H1 (cell line): Measurements from ENCODE around the gene CREB3L1. TPM values are rescaled to one million over a fixed set of nuclear protein-coding genes. Genes with fewer than 3 reads are reported as not detected.

ENCODE experiments used
- ATF3 ChIP-seq: IDR thresholded peaks from 2 replicates; pipeline ENCODE4 v1.6.1; 2011; ENCODE audit warnings: low read depth, mild to moderate bottlenecking, low read length; ENCODE audit not compliant: insufficient read depth
- CEBPB ChIP-seq: IDR thresholded peaks from 2 replicates; pipeline ENCODE4 v1.6.1; 2012; ENCODE audit warnings: low read depth, low read length
- POLR2A ChIP-seq, 2 experiments: IDR thresholded peaks; 1 replicate in 1 of 2; 2 replicates in 1 of 2; pipeline ENCODE4 v1.6.1; 2011; ENCODE audit warnings: low read depth in 2 of 2, low read length in 2 of 2, mild to moderate bottlenecking in 2 of 2; ENCODE audit errors: control extremely low read depth in 1 of 2
- RFX5 ChIP-seq: IDR thresholded peaks from 2 replicates; pipeline ENCODE4 v1.6.1; 2011; ENCODE audit warnings: low read depth, low read length, improper control_type of control experiment, borderline replicate concordance
- SIN3A ChIP-seq, 2 experiments: IDR thresholded peaks in 1 of 2; conservative IDR thresholded peaks in 1 of 2; 2 replicates each; pipeline ENCODE4 v1.6.1; 2011 to 2012; ENCODE audit warnings: low read length in 2 of 2, improper control_type of control experiment in 1 of 2, low read depth in 1 of 2, mild to moderate bottlenecking in 1 of 2
- SIRT6 ChIP-seq: IDR thresholded peaks from one replicate; pipeline ENCODE4 v1.7.1; 2012; ENCODE audit warnings: low read length, inconsistent platforms
- SP4 ChIP-seq: IDR thresholded peaks from 2 replicates; pipeline ENCODE4 v1.6.1; 2012; ENCODE audit warnings: low read length, inconsistent platforms
- polyA plus RNA-seq, 7 experiments: library from polyadenylated mRNA; depleted of rRNA in 3 of 7; stranded (reverse) in 5 of 7; unstranded in 2 of 7; fragments of >200 nt in 5 of 7; fragments of 200-250 nt in 2 of 7; gene quantifications; 1 replicate in 5 of 7; 2 replicates in 1 of 7; 4 replicates in 1 of 7; pipeline versions ENCODE4 v1.2.1 to v1.2.3, GENCODE V29; 2011 to 2013; ENCODE audit warnings: missing spikeins in 2 of 7, mixed read lengths in 2 of 7
- total RNA-seq: library from RNA; stranded (reverse); fragmentation: NEBNext Ultra II Directional; extraction: Animal tissue kit (Norgen Biotek cat#: 25700); gene quantifications from 2 replicates; pipeline ENCODE4 v1.2.1, GENCODE V29; 2021

The CREB3L1 gene
- total and polyA plus RNA-seq, 2 of the 8 experiments (the other 6 are each of a cell fraction or from before 2014, with no cell fraction given), result 4.1 to 12.7 TPM

GRCh38 chr11:46265764-46266163 is 11.7 kb upstream of the CREB3L1 start (continued):
- no peak for TF ChIP-seq SP4
- TF ChIP-seq ATF3, result no peak
- TF ChIP-seq SIRT6, result no peak
- no peak for TF ChIP-seq SIN3A (conservative IDR thresholded peaks at IDR 0.05 in 1 of 2, IDR thresholded peaks at IDR 0.05 in 1 of 2; ENCODE audit: low read depth in 1 of 2, low read length in 2 of 2)
- no peak for TF ChIP-seq CEBPB
- TF ChIP-seq POLR2A (IDR thresholded peaks at IDR 0.05; ENCODE audit: control extremely low read depth in 1 of 2, low read depth in 2 of 2, low read length in 2 of 2), result no peak
- TF ChIP-seq RFX5, result no peak
